ENCODE data around the gene TGFB1I1.
A peak's percentile ranks its signal among the peaks of the same experiment; 100 is the strongest.

The TGFB1I1 gene

DNA sequence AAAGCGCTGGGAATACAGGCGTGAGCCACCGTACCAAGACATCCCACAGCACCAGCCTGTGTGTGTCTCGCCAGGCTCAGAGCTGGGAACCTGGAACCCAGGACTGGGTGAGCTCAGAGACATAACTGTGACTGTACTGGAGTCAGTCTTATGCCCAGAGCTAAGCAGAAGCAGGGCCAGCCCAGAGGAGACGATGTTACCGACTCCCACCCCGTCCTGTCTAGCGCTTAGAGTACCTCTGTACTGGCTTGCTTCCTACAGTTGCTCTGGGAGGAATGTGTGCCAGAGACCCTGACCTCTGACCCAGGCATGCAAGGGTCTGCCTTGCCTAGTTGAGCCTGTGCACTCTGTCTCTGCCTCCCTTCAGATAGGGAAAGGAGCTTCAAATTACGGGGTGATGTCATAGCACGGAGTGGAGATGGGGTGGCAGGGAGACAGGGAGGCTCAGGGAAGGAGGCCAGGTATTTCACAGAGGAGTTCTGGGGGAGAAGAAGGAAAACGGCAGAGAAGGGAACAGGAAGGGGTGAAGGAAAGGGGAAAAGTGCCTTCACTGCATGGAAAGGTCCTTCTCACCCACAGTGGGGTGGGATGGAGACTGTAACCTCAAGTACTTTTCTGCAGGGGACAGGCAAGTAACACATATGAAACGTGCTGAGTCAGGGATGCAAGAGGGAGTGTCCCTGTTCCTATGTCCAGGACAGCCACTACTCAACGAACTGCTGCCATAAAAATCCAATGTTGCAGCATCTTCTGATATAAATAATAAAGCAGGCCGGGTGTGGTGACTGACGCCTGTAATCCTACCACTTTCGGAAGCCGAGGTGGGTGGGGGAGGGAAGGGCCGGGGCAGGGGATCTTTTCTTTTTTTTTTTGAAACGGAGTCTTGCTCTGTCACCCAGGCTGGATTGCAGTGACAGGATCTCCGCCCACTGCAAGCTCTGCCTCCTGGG, 18.4 kb upstream of the TGFB1I1 start:
- DNase-seq, result no peak

DNA sequence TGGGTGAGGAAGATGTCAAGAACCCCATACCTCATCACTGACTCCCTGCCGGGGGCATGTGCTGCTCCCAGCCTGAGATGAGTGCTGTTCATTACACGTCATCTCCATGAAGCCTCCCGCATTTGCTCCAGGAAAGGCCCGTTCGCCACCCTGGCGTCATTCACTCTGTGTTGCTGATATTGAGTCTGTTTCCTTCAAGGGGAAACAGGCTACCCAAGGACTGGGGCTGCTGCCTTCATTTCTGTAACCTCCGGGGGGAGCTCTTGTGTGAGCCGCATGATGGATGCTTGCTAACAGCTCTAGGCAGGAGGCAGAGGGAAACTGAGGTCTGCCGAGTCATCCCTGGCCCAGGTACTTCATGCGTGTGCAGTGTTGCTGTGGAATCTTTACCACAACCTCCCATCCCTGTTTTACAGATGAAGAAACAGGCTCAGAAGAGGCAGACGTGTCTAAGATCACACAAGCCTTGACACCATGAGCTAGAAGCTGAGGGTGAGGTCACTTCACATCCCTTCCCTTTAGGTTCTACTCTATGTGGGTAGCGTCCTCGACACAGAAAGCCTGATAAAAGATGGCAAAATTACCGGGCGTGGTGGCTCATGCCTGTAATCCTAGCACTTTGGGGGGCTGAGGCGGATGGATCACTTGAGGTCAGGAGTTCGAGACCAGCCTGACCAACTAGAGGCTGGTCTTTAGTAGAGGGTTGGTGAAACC, 16.2 kb upstream of the TGFB1I1 start:
- no peak for DNase-seq

DNA sequence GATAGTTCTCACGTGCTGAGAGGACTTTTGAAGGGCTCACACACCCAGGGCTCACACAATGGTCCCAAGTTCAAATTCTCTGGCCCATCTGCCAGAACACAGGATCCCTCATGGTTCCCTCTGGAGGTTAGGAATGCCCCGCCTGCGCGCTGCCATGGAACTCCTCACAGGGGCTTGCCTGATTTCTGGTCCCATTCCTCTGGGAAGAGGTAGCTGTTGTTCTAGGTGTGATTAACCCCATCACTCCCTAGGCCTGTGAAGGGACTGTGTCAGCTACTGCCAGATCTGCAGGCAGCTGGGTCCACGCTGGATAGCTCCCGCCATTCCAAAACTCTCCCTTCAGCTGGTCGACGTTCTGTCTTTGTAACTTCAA, 15.0 kb upstream of the TGFB1I1 start:
- DNase-seq, result no peak

DNA sequence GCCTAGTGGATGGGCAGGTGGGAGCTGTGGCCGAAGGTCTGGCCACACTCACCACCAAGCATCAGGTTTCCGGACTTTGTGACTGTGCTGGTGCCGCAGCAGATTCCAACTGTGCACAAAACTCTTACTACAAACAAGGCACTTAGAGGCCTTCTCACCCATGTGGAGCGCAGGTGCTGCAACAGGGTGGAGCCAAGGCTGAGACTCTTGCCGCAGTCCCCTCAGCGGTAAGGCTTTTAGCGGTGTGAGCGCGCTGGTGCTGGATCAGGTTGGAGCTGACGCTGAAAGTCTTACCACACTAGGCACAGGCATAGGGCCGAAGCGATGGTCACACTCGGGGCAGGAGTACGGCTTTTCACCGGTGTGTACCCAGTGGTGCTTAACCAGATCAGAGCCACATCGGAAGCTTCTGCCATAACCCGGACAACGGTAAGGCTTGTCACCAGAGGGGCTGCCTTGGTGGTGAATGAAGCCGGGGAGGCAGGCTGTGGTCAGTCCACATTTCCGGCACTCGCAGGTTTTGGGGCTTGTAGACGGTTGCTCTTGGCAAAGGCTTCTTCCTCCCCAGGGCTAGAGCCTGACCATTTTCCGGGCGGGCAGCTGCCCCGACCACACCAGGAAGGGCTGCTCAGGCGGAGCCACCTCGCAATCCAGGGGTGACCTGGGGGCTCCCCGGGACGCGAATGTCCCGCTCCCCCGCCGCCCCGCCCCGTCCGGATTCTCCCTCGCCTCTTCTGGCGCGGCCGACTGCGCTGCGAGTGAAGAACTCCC, 13.7 kb upstream of the TGFB1I1 start:
- peak; percentile 41 for DNase-seq

DNA sequence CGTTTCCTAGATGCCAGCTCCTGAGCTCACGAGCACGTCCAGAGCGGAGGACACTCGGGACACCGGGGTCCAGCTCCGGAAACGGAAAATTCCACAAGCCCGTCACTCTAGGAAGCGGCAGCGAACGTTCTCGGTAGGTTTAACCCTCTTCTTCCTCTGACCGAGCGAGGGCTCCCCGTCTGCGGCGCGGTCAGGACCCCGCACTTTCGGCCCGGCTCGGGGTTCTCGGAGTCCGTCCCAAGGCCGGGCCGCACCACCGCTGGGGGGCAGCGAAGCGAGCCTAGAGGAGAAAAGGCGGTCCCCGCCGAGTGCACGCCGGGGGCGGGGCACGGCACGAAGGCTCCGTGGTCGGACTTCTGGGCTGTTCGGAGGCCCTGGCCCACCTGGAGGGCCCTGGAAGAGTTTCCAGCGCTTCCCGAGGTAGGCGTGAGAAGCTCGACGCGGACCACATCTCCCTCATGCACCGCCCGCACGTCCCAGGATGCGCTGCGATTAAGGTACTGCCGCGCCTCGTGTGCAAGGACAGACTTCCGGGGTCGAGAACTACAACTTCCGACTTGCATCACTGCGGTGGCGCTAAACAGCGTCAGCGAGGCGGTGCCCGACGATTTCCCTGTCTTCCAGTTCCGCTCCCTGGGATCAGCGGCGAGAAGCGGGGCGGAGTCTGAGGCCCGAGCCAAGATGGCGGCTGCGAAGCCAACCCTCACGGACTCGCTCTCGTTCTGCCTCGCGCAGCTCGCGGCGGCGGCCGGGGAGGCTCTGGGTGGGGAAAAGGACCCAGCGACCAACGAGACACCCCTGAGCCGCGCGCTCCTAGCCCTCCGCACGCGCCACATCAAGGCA, 12.9 kb upstream of the TGFB1I1 start, which contains the start of gene ARMC5:
ARMC5 (plus strand) TSS at position 658 of the 843 bp plus-strand sequence; CDS start at position 682, 24 bp downstream.
- peak; percentile 95 for DNase-seq

DNA sequence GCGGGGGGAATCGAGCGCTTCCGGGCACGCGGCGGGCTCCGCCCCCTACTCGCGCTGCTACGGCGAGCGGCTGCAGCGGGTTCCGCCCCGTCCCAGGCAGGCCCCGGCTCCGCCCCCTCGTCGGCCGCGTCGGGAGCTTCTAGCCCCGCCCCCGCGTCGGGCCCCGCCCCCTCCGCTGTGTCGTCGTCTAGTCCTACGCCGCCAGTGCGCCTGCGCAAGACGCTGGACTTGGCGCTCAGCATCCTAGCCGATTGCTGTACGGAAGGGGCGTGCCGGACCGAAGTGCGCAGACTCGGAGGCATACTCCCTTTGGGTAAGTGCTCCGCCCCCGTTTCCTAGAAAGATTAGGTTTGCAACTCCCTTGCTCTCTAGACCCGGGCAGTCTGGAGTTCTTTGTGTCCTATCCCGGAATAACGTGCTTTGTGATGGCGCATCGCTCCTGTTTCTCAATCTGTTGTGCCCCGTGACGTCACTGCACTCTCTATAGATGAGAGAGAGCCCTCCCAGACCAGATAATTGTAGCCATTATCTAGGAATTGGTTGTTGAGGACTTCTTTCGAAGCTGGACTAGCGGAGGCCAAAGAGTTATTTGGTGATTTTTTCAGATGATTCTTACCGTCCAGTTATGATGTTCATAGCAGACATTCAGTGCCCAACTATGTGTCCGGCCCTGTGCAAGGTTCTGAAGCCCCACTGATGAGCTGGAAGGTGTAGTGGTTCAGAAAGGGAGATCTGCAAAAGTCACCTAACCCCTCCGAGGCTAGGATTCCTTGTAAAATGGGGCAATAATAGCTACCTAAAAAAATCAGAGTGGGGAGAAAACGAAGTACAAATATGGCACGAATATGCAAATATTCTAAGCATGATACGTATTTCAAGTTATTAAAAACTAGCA, 12.0 kb upstream of the TGFB1I1 start:
- DNase-seq, result peak; percentile 100

DNA sequence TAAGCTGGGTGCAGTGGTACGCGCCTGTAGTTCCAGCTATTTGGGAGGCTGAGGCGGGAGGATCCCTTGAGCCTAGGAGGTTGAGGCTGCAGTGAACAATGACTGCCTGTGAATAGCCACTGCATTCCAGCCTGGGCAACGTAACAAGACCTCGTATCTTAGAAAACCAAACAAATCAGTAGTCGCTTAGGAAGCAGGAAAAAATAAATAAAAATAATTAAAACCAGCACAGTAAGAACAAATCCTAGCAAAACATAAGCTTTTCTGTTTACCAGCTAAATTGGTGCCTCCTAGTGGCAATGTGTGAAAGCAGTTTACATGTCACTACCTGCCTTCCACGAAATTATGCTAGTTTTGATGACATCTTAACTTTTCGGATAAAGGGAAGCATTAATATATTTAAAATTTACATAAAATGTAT, 11.4 kb upstream of the TGFB1I1 start:
- DNase-seq, result no peak

DNA sequence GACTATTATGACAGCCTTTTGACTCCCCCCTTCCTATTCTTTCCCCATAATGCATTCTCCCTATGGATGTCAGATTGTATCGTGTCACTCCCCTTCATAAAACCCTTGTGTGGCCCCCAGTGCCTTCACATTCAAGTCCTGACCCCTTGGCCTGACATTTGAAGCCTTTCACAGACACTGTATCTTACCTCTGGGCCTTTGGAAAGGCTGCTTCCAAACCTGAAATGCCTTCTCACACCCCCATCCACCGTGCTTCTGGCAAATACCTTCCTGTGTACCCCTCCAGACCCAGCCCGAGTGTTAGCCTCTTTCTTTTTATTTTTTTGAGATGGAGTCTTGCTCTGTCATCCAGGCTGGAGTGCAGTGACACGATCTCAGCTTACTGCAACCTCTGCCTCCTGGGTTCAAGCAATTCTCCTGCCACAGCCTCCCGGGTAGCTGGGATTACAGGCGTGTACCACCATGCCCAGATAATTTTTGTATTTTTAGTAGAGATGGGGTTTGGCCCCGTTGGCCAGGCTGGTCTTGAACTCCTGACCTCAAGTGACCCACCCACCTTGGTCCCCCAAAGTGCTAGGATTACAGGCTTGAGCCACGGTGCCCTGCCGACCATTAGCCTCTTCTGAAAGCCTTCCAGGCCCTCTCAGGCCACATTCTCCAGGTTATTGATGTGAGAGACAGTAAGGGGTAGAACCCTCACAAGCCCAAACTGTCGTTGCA, 10.6 kb upstream of the TGFB1I1 start:
- no peak for DNase-seq

DNA sequence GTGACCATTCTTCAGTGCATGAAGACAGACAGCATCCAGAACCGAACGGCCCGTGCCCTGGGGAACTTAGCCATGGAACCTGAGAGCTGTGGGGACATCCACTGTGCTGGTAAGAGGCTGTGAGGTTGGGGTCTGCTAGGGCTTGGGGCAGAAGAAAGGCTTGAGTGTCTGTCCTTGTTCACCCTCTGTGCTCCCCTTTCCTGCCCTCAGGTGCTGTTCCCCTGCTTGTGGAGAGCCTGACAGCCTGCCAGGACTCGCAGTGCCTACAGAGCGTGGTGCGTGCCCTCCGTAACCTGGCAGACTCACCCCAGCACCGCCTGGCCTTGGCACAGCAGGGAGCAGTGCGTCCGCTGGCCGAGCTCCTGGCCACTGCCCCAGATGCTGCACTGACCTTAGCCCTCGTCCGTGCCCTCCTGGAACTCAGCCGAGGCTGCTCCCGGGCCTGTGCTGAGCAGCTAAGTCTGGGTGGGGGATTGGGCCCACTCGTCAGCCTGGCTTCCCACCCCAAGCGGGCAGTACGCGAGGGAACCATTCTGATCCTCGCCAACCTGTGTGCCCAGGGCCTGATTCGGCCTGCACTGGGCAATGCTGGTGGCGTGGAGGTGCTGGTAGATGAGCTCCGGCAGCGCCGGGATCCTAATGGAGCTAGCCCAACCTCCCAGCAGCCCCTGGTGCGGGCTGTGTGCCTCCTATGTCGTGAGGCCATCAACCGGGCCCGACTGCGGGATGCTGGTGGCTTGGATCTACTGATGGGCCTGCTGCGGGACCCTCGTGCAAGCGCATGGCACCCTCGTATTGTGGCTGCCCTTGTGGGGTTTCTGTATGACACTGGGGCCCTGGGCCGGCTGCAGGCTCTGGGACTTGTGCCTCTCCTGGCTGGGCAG, 9.8 kb upstream of the TGFB1I1 start:
- DNase-seq, result no peak

DNA sequence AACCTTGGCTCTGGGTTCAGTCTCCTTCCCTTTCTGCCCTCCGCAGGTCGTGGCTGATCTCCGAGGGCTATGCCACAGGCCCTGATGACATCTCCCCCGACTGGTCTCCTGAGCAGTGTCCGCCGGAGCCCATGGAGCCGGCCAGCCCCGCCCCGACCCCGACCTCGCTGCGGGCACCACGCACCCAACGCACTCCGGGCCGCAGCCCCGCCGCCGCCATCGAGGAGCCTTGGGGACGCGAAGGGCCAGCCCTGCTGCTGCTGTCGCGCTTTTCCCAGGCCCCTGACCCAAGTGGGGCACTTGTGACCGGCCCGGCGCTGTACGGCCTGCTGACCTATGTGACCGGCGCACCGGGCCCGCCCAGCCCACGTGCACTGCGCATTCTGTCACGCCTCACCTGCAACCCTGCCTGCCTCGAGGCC, 7.6 kb upstream of the TGFB1I1 start:
- DNase-seq, result no peak

DNA sequence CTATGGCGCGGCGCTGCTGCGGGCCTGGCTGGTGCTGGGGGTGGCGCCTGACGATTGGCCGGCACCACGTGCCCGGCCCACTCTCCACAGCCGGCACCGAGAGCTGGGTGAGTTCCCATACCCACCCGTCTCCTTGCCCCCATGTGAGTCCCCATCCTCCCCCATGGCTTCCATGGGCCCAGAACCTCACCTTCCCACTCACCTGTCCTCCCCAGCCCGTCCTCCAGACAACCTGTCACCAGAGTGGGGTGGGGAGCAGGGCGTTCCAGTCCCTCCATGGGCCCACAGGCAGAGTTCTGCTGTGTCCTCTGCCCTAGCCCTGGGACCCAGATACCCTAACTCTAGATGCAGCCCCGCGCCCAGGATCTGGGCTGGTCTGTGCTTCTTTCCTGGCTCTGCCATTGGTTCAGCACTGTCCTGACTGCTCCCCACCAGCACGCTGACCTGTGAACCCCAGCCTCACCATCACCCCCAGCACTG, 7.1 kb upstream of the TGFB1I1 start:
- no peak for DNase-seq

DNA sequence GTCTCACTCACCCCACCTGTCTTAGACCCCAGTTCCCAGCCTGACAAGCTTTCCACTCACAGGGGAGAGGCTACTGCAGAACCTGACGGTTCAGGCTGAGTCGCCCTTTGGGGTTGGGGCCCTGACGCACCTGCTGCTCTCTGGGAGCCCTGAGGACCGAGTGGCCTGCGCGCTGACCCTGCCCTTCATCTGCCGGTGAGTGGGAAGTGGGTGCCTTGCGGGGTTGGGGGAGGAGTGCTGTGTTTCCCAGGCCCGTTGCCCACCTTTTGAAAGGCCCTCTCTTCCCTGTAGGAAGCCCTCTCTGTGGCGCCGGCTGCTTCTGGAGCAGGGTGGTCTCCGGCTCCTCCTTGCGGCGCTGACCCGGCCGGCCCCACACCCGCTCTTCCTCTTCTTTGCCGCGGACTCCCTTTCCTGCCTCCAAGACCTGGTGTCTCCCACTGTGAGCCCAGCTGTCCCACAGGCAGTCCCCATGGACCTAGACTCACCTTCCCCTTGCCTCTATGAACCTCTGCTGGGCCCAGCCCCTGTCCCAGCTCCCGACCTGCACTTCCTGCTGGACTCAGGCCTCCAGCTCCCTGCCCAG, 6.1 kb upstream of the TGFB1I1 start:
- DNase-seq, result no peak

DNA sequence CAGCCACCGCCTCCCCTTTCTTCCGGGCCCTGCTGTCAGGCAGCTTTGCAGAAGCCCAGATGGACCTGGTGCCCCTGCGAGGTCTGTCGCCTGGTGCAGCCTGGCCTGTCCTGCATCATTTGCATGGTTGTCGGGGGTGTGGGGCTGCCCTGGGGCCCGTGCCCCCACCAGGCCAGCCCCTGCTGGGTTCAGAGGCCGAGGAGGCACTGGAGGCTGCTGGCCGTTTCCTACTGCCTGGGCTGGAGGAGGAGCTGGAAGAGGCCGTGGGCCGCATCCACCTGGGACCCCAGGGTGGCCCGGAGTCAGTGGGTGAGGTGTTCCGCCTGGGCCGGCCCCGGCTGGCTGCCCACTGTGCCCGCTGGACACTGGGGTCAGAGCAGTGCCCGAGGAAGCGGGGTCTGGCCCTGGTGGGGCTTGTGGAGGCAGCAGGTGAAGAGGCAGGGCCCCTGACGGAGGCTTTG, 5.5 kb upstream of the TGFB1I1 start:
- no peak for DNase-seq

DNA sequence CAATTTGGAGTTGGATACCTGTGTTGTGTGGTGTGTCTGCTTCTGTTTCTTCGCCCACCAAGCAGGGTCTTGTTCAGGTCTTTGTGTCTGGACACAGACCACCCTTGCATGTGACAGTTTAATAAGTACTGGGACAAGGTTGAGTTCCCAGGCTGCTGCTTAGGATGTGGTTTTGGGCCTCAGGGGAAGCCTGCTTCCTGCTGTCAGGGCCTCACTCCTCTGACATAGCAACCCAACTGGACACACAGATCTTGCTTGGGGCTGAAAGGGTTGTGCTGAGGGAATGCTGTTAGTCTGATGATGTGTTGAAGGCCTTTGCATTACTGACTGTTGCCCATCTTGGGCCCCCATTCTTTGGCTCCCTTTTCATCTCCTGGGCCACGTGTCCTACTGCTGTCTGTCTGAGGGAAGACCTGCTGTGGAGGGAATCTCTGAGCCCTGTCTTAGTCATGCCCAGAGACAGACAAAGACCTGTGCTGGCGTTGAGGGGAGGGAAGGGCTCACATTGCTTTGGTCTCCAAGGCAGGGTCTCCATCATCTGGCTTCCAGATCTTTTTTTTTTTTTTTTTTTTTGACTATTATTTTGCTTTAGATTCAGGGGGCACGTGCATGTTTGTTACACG, 4.7 kb upstream of the TGFB1I1 start:
- DNase-seq, result no peak

DNA sequence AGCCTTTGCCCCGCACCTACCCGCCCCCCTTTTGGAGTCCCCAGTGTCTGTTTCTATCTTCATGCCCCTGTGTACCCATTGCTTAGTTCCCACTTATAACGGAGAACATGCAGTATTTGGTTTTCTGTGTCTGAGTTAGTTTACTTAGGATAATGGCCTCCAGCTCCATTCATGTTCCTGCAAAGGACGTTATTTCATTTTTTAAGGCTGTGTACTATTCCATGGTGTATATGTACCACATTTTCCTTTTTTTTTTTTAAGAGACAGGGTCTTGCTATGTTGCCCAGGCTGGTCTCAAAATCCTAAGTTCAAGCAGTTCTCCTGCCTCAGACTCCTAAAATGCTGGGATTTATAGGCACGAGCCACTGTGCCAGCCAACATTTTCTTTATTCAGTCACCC, 4.1 kb upstream of the TGFB1I1 start:
- no peak for DNase-seq

DNA sequence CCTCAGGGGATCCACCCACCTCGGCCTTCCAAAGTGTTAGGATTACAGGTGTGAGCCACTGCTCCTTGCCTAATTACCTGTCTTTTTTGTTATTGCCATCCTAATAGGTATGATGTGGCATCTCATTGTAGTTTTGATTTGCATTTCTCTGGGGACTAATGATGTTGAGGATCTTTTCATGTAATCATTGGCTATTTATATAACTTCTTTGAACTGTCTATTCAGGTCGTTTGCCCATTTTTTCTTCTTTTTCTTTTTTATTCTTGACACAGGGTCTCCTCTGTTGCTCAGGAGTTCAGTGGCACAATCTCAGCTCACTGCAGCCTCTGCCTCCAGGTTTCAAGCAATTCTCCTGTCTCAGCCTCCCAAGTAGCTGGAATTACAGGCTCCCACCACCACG, 1.3 kb upstream of the TGFB1I1 start:
- no peak for DNase-seq

DNA sequence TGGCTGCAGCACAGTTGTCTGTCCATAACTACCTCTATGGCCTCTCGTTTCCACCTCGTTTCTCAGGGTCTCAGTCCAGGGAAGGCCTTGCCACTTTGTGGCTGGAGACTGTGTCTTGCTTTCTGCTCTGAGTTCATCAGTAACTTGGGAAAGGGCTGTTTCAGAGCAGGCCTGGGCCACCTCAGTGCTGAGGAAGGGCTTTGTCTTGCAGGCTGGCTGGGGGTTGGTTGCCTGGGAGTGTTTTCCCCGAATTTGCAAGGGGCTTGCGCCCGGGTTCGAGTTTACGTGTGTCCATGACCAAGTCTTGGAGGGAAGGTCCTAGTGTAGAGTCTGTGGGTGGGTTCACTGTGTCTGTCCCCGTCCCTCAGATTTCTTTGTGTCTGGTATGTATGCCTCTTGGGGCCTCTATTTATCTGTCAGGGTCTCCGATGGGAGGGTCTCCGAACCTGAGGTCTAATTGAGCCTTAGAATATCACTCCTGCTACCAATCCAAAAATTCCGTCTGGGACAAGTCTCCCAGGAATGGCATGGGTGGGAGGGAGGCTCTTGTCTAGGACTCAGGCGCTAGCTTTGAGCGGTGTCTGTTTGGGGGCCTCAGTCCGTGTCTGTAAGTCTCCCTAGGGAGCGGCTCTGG, 594 bp upstream of the TGFB1I1 start:
- DNase-seq, result no peak

DNA sequence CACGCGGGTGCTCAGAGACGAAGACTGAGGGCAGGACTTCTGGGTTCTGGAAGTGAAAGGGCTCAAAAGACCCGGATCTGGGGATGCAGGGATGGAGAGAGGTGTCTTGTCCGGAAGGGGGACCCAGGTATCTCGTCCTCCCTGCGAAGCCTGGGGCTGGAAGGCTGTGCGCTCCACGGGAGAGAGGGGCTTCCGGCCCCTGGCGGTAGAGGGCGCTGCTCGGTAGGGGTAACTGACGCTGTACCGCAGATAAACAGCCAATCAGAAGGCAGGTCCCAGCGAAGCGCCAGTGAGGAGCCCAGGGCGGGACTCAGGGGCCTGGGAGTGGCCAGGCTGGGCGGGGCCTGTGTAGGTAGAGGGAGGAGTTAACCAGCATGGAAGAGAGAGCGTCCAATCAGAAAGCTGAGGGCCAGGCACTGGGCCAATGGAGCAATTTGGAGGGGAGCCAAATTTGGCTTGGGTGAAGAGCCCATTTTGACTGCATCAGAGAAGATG, 804 bp downstream of the TGFB1I1 start:
- DNase-seq, result no peak
